ENCODE results near the gene PRCD.

DNA sequence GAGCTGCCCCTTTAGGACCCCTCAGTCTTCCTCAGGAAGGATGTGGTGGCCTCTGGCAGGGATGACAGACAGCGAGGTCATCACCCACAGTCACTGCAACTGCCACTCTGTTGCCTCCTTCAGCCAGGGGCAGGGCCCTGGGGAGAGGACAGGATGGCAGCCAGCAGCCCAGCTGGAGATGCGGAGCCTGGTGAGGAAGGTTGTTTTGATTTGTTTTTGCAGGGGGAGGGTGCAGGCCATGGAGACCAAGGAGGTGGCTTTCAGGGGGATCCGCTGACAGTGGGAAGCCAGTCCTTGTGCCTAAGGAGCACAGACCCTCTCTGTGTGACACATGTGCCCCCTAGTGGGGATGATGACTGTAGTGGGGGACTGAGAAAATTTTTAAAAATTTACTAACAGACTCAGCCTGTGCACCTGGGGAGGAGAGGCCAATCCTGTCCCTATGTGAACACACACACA, 7.4 kb downstream of the PRCD start:
- TF ChIP-seq, protein P1, sequence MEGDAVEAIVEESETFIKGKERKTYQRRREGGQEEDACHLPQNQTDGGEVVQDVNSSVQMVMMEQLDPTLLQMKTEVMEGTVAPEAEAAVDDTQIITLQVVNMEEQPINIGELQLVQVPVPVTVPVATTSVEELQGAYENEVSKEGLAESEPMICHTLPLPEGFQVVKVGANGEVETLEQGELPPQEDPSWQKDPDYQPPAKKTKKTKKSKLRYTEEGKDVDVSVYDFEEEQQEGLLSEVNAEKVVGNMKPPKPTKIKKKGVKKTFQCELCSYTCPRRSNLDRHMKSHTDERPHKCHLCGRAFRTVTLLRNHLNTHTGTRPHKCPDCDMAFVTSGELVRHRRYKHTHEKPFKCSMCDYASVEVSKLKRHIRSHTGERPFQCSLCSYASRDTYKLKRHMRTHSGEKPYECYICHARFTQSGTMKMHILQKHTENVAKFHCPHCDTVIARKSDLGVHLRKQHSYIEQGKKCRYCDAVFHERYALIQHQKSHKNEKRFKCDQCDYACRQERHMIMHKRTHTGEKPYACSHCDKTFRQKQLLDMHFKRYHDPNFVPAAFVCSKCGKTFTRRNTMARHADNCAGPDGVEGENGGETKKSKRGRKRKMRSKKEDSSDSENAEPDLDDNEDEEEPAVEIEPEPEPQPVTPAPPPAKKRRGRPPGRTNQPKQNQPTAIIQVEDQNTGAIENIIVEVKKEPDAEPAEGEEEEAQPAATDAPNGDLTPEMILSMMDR (IDR thresholded peaks at IDR 0.05) = peak; percentile 70 to 78 (median 74)
- no peak for TF ChIP-seq POLR2A (IDR thresholded peaks at IDR 0.05)
